ENCODE data around the gene TTC16. TPM values are rescaled to one million over a fixed set of nuclear protein-coding genes. Genes with fewer than 3 reads are reported as not detected.
"Not testable (repeated sequence)": the region's sequence is repeated elsewhere in the genome, so short reads cannot be mapped to it uniquely, and the experiment has no call there.

Gene TTC16
- total RNA-seq, 1 donor from 2014 or later: not detected

DNA sequence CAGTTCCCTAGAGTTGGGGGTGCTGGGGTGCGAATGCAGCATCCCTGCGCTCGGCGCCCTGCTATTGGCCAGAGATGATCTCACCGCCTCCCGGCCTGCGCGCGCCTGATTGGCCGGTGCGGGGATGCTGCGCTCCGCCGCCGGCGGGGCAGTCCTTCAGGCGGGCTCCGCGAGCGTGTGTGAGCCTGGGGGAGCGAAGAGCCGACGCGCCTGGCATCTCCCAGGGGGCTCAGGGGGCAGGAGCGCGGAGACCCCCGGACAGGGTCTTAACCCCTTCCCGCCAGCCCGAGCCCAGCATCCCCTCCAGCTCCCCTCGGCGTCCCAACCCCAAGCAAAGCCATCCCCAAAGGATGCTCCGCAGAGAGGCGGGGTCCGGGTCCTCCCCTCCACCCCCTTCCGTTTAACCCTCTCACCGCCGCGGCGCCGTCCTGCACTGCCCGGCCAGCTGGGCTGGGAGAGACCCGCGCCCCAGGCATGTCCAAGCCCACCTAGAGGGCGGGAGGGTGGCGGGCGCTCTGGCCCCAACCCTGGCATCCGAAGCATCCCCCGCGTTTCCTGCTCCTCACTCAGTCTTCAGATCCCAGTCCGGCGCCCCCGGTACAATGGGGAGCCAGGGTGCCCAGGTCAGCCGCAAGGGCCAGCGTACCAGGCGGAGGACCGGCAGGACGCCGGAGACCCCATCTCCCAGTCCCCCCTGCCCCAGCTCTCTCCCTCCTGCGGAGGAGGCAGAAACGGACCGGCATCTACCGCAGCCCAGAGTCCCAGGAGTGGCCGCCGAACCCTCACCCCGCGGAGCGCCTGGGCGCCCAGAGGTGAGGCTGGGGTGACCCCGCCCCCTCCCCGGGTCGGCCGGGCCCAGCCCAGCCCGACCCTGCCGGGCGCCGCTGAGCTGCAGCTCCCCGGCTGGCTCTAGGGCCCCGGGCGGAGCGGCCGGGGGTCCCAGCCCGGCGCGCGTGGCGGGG, 38.5 kb downstream of the TTC16 start:
- intact Hi-C loops (cut with micrococcal nuclease): no loop called here
- POLR2A ChIA-PET: interaction anchor here (1.0 kb wide), 1 partner anchor 30 kb away, joined by 4 read pairs; no protein-coding TSS in a partner anchor
- TF ChIP-seq, protein P1, sequence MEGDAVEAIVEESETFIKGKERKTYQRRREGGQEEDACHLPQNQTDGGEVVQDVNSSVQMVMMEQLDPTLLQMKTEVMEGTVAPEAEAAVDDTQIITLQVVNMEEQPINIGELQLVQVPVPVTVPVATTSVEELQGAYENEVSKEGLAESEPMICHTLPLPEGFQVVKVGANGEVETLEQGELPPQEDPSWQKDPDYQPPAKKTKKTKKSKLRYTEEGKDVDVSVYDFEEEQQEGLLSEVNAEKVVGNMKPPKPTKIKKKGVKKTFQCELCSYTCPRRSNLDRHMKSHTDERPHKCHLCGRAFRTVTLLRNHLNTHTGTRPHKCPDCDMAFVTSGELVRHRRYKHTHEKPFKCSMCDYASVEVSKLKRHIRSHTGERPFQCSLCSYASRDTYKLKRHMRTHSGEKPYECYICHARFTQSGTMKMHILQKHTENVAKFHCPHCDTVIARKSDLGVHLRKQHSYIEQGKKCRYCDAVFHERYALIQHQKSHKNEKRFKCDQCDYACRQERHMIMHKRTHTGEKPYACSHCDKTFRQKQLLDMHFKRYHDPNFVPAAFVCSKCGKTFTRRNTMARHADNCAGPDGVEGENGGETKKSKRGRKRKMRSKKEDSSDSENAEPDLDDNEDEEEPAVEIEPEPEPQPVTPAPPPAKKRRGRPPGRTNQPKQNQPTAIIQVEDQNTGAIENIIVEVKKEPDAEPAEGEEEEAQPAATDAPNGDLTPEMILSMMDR (IDR thresholded peaks at IDR 0.05): no peak
- Mint-ChIP-seq H3K27me3 (no peaks in the 10 kb centered on the region), H3K9me3 (no peaks in the 10 kb centered on the region), H3K4me1 (no peaks in the 10 kb centered on the region), H3K4me3 (no peak overlapping the region), H3K27ac (no peak overlapping the region), H3K36me3 (ENCODE audit: low read depth) (peaks cover 43% of the 10 kb centered on the region)
- CTCF ChIA-PET: no interaction called here
- no peak for DNase-seq
- ATAC-seq (ENCODE audit: low read depth): no peak

DNA sequence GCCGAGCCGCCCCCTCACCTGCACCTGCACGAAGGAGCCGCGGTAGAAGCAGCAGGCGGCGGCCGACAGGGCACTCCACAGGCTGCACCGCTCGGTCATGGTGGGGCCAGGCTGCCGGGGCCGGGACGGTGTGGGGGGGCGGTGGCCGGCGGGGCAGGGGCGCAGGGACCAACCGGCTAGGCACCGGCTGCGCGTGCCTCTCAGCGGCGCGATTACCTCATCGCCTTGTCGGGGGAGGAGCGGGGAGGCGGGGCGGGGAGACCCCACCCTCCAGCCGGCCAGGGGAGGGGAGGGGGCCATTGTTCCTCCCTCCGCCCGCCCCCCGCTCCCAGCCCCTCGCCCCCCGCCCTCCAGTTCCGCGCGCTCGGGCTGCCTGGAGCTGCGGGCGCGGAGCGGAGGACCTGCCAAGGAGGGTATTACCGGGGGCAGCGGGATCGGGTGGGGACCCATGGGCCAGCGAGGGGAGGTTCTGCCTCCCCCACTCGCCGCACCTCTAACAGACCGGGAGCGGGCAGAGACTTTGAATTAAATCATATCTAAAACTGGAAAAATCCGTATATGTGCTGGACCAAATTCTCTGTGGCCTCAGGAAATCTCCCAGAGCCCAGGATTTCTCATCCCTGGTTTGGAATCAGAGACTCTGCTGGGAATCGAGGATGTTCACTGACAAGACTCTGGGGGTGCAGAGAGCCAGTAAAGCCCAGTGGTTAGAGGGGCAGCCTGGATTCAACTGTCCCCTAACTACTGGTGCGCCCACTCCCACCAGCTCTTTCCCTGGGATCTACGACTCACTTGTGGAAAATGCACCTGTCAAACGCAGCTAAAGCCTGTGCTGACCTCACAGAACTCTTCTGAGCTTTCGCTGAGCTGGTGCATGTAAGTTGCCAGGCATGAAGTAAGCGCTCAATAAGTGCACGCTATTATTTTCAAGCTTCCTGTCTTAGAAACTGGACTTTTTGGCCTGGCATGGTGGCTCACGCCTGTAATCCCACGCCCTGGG, 39.5 kb downstream of the TTC16 start:
- Mint-ChIP-seq H3K4me3 (no peak overlapping the region), H3K4me1 (no peaks in the 10 kb centered on the region), H3K27ac (no peak overlapping the region), H3K9me3 (no peaks in the 10 kb centered on the region), H3K27me3 (no peaks in the 10 kb centered on the region), H3K36me3 (ENCODE audit: low read depth) (peaks cover 40% of the 10 kb centered on the region)
- no peak for DNase-seq
- no peak for ATAC-seq (ENCODE audit: low read depth)
- ChIA-PET CTCF (no interaction called here), POLR2A (interaction anchor here (1.0 kb wide), 1 partner anchor 29 kb away, joined by 4 read pairs; no protein-coding TSS in a partner anchor)
- intact Hi-C loops (cut with micrococcal nuclease): no loop called here
- TF ChIP-seq, protein P1 (IDR thresholded peaks at IDR 0.05): no peak

DNA sequence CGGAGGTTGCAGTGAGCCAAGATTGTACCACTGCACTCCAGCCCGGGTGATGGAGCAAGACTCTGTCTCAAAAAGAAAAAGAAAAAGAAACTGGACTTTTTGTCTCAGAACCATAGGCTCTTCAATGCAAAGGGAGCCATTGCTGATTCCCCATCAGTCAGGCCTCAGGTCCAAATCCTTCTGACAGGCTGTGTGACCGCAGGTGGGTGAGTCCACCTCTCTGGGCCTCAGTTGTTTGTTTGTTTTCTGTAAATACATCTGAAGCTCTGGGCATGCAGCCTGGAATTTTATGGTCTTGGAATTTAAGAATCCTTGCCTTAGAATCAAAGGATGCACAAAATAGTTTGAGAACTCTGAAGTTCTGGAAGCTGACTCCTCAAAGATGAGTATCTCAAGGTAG, 40.4 kb downstream of the TTC16 start:
- Mint-ChIP-seq H3K27ac (no peak overlapping the region), H3K9me3 (no peaks in the 10 kb centered on the region), H3K4me3 (no peak overlapping the region), H3K27me3 (no peaks in the 10 kb centered on the region), H3K36me3 (ENCODE audit: low read depth) (peaks cover 36% of the 10 kb centered on the region), H3K4me1 (peaks cover 2% of the 10 kb centered on the region)
- ChIA-PET CTCF (interaction anchor here (0.9 kb wide), 1 partner anchor 14 kb away, joined by 5 read pairs; no protein-coding TSS in a partner anchor), POLR2A (interaction anchor here (0.7 kb wide), 3 partner anchors 11 to 47 kb away, joined by 3 to 5 read pairs (median 3); no protein-coding TSS in a partner anchor)
- ATAC-seq (ENCODE audit: low read depth) (no peak), DNase-seq (no peak)
- TF ChIP-seq, protein P1 (IDR thresholded peaks at IDR 0.05): no peak
- intact Hi-C loops (cut with micrococcal nuclease): no loop called here

DNA sequence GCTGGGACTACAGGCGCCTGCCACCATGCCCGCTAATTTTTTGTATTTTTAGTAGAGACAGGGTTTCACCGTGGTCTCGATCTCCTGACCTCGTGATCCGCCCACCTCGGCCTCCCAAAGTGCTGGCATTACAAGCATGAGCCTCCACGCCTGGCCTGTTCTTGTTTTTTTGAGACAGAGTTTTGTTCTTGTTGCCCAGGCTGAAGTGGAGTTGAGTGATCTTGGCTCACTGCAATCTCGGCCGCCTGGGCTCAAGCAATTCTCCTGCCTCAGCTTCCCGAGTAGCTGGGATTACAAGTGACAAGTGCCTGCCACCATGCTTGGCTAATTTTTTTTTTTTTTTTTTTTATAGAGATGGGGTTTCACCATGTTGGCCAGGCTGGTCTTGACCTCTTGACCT, 40.9 kb downstream of the TTC16 start:
- ATAC-seq (ENCODE audit: low read depth); H3K4me3 Mint-ChIP-seq; H3K4me1 Mint-ChIP-seq; H3K27me3 Mint-ChIP-seq; DNase-seq; H3K9me3 Mint-ChIP-seq; H3K27ac Mint-ChIP-seq; intact Hi-C loops (cut with micrococcal nuclease): not testable (repeated sequence)
- H3K36me3 Mint-ChIP-seq (ENCODE audit: low read depth): peaks cover 35% of the 10 kb centered on the region
- CTCF ChIA-PET: interaction anchor here (0.9 kb wide), 1 partner anchor 14 kb away, joined by 5 read pairs; no protein-coding TSS in a partner anchor
- POLR2A ChIA-PET: interaction anchor here (0.7 kb wide), 3 partner anchors 11 to 288 kb away, joined by 3 to 5 read pairs (median 3); no protein-coding TSS in a partner anchor

DNA sequence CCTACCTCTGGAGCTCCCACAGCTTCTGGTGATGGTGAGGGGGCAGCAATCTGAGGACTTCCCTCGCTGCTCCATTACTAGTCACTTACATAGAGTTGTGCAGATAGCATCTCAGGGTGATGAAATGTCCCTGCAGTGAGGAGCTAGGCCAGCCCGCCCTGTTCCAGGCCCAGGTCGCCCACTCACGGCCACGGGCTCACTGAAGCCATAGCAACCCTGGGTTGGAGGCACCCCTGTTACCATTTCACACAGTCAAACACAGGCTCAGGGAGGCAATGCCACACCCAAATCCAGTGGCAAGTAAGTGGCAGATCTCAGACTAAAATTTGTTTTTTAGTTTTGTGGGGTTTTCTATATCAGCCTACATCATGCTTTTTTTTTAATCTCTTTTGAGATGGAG, 43.0 kb downstream of the TTC16 start:
- Mint-ChIP-seq H3K9me3 (no peaks in the 10 kb centered on the region), H3K27ac (no peak overlapping the region), H3K27me3 (no peaks in the 10 kb centered on the region), H3K4me3 (no peak overlapping the region), H3K4me1 (peaks cover 20% of the 10 kb centered on the region), H3K36me3 (ENCODE audit: low read depth) (peaks cover 39% of the 10 kb centered on the region)
- ChIA-PET POLR2A (interaction anchor here (0.8 kb wide), 1 partner anchor 34 kb away, joined by 3 read pairs; no protein-coding TSS in a partner anchor), CTCF (no interaction called here)
- intact Hi-C loops (cut with micrococcal nuclease): no loop called here
- ATAC-seq (ENCODE audit: low read depth) (no peak), DNase-seq (no peak)
- TF ChIP-seq, protein P1 (IDR thresholded peaks at IDR 0.05): no peak
